GM19239 (cell line): ENCODE results near the gene TTC6.

Experiments used
- DNase-seq: peaks from one replicate; pipeline ENCODE4 v3.0.0; 2011; ENCODE audit warnings: low spot score; ENCODE audit not compliant: insufficient read length
- FAIRE-seq: peaks from 2 replicates; lab custom pipeline; 2011; peaks lifted over from hg19 to GRCh38; lab: Jason Lieb, UNC

TTC6 gene

GRCh38 chr14:37595809-37596621 is 586 bp downstream of the TTC6 start:
- FAIRE-seq (no peak), DNase-seq (no peak)

GRCh38 chr14:37596790-37597472 is 1.5 kb downstream of the TTC6 start:
- DNase-seq: no peak
- no peak for FAIRE-seq

- DNase-seq (no peak), FAIRE-seq (no peak)
Measured at GRCh38 chr14:37597538-37597913, 2.1 kb downstream of the TTC6 start.

GRCh38 chr14:37597914-37598746 is 2.7 kb downstream of the TTC6 start:
- no peak for DNase-seq
- no peak for FAIRE-seq

- no peak for DNase-seq
- no peak for FAIRE-seq
Measured at GRCh38 chr14:37598747-37599506, 3.5 kb downstream of the TTC6 start.

GRCh38 chr14:37599507-37600368 is 4.3 kb downstream of the TTC6 start:
- DNase-seq (no peak), FAIRE-seq (no peak)

GRCh38 chr14:37600880-37601741 is 5.7 kb downstream of the TTC6 start:
- DNase-seq (no peak), FAIRE-seq (no peak)

GRCh38 chr14:37601865-37602264 is 6.4 kb downstream of the TTC6 start:
- FAIRE-seq (no peak), DNase-seq (no peak)

GRCh38 chr14:37602605-37603453 is 7.4 kb downstream of the TTC6 start:
- DNase-seq (no peak), FAIRE-seq (no peak)

GRCh38 chr14:37603688-37604251 is 8.3 kb downstream of the TTC6 start:
- FAIRE-seq (no peak), DNase-seq (no peak)

- DNase-seq: no peak
- FAIRE-seq: no peak
Measured at GRCh38 chr14:37606678-37607077, 11.2 kb downstream of the TTC6 start.

- FAIRE-seq (no peak), DNase-seq (no peak)
Measured at GRCh38 chr14:37608649-37609048, 13.2 kb downstream of the TTC6 start.

GRCh38 chr14:37610945-37611523 is 15.6 kb downstream of the TTC6 start:
- DNase-seq (no peak), FAIRE-seq (no peak)

- DNase-seq: no peak
- no peak for FAIRE-seq
Measured at GRCh38 chr14:37615582-37616289, 20.3 kb downstream of the TTC6 start.

- FAIRE-seq (no peak), DNase-seq (no peak)
Measured at GRCh38 chr14:37616853-37617252, 21.4 kb downstream of the TTC6 start.

GRCh38 chr14:37617864-37618365 is 22.5 kb downstream of the TTC6 start:
- FAIRE-seq: no peak
- no peak for DNase-seq
